HG03064 (cell line): ENCODE data around the gene TNK2.
"Not testable (repeated sequence)": the region's sequence is repeated elsewhere in the genome, so short reads cannot be mapped to it uniquely, and the experiment has no call there.

ENCODE experiments used
- ATAC-seq: cut with Tn5 transposase; IDR thresholded peaks from one replicate; pipeline ENCODE4 v1.9.1; 2021; ENCODE audit warnings: low read depth; ENCODE audit not compliant: unreplicated experiment

The TNK2 gene

DNA sequence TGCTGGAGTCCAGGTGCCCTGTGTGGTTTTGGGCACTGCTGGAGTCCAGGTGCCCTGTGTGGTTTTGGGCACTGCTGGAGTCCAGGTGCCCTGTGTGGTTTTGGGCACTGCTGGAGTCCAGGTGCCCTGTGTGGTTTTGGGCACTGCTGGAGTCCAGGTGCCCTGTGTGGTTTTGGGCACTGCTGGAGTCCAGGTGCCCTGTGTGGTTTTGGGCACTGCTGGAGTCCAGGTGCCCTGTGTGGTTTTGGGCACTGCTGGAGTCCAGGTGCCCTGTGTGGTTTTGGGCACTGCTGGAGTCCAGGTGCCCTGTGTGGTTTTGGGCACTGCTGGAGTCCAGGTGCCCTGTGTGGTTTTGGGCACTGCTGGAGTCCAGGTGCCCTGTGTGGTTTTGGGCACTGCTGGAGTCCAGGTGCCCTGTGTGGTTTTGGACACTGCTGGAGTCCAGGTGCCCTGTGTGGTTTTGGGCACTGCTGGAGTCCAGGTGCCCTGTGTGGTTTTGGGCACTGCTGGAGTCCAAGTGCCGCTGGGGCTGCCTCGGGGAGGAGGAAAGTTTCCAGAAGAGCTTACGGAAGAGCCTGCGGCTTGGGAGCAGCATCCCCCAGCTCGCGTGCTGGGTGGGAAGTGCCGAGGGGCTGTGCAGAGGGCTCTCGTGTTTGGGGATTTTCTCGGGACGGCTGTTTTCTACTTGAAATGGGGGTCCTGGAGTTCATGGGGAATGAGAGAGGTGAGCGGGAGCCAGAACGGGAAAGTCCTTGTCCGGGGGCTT lies 83.7 kb downstream of the TNK2 start:
- ATAC-seq, result not testable (repeated sequence)

DNA sequence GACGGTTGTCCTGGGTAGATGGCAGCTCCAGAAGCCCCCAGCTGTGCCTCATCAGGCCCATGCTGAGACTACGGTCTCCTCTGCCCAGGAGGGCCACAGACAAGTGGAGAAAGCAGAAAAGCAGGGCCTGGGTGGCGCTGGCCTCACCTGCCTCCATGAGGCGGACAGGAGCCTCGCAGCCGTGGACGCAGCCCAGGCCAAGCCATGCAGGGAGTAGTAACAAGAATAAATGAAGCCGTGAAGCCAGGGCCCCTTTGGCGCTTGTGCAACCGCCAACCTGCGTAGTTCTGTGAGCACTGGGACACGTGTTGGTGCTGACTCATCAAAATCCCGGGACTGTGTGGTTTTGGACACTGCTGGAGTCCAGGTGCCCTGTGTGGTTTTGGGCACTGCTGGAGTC lies 84.4 kb downstream of the TNK2 start:
- ATAC-seq, result no peak

DNA sequence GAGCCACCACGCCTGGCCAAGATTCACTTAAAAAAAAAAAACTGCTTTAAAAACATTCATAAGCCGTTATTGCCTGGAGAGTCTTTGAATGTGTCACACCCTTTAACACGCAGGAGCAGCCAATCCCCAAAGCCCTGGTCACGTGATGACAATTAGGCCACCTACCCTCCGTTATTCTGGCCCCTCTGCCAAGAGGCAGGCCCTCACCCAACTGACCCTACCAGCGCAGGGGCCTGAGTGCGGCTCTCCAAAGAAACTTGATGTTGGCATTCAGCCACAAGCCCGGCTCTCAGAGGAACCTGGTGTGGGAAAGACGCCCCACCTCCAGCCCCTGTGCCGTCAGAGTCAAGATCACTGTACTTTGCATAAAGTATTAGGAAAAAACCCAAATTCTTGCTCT lies 85.1 kb downstream of the TNK2 start:
- no peak for ATAC-seq

DNA sequence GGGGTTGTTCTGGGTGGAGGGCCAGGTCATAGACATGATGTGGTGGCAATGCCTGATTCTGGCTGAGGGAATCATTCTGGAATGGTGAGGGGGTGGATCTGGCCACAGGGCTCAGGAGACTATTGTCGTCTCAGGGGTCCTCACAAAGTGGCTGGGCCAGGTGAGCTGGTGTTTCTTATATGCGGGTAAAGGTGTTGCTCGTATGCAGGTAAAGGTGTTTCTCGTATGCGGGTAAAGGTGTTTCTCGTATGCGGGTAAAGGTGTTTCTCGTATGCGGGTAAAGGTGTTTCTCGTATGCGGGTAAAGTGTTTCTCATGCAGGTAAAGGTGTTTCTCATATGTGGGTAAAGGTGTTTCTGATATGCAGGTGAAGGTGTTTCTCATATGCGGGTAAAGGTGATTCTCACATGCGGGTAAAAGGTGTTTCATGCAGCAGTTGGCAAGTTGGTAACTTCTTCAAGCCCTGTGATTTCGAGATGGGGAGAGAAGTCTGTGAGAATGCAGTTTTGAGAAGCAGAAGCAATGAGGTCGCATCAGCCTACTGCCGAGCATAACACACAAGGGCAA lies 86.1 kb downstream of the TNK2 start:
- ATAC-seq, result no peak

DNA sequence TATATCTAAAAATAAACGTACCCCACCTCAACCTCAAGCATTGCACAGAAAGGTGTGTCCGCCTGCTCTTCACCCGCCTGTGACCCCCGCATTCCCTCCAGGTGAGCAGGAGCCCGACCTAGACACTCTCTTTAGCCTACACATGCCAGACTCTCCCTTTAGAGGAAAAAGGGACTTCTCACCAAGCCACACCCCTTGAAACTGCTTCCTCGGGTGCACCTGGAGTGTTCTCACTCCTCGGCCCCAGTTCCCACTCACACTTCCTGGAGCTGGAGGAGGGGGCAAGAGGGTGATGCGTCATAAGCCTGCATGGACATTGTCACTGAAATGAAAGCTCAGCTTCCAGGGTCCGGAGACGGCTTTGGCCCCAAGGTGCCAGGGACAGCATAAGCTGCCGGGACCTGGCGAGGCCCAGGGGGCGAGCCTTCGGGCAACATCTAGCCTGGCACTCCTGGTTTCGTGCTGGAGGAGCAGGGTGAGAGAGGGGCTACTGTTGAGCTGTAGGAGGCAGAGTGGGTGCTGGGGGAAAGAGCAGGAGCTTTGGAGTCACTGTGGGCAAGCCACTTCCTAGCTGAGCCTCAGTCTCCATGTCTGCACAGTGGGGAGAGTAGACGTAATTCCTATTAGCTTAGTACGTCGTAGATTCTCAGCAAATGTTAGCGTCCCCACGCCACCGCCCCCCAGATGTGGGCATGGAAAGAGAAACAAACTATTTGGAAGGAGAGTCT lies 86.8 kb downstream of the TNK2 start:
- no peak for ATAC-seq

DNA sequence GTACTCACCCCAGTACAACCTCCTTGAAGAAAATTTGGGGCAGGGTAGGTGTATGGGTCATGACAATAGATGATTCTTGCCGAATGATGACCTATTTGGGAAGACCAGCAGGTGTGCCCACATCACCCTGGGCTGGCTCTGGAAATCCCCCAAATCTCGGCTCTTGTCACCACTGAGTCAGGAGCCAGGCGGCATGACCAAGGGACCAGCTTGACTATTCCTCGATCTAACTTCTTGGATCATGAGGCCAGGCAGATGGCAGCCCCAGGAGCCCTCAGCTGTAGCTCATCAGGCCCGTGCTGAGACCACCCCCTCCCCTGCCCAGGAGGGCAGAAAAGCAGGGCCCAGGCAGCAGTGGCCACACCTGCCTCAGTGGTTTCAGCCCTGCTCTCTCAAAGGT lies 87.5 kb downstream of the TNK2 start:
- no peak for ATAC-seq

DNA sequence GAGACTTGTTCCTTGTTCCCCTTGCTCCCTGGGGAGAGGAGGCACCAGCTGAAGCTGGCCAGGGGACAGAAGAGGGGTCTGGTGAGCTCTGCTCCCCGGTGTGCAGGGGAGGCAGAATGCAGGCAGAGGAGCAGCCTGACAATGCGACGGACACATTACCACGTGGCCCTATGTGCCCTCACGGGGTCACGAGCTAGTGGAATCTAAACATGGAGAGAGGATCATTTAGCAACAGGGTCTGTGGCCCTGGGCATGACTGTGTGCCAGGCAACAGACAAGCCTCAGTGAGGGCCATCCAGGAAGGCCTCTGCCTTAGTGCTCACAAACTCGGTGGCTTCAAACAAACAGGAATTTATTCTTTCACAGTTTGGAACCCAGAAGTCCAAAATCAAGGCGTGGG lies 88.2 kb downstream of the TNK2 start:
- ATAC-seq, result no peak

DNA sequence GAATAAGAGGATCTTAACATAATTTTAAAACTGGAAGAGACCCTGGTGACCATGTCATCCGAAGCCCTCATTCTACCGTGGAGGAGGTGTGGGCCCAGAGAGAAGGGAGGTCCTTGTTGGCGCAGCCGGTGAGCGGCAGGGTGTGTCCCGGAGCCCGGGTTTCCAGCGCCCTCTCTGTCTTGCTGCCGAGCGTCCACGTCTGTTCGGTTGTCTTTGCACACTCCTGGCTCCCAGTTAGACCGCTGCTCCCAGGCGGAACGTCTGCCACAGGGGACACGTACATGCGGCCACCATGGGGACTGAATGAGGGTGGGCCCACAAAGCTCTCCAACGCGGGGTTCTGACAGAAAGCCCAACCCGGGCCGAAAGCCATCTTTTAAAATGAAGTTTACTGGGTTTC lies 90.0 kb downstream of the TNK2 start:
- ATAC-seq, result no peak

DNA sequence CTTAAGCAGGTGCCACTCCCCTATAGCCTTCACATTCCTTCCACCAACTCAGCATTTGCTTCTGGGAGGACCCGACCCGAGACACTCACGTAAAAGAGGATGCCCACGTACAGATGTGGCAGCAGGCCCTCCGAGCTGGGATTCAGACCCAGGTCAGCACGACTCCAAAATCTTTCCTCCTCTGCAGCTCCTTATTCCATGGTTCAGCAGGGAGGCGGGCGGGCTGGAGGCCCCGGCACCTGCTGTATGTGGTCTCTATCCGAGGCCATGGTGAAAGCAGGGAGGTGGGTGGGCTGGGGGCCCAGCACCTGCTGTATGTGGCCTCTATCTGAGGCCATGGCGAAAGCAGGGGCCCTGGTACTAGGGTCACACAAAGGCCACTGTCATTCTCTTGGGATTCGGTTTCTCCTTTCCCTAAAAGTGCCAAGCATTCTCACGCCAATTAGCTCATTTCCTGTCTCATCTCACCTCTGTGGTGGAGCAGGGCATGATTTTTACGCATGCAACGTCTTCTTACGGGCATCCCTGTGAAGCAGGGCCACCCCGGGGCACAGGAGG lies 90.7 kb downstream of the TNK2 start:
- ATAC-seq, result no peak

DNA sequence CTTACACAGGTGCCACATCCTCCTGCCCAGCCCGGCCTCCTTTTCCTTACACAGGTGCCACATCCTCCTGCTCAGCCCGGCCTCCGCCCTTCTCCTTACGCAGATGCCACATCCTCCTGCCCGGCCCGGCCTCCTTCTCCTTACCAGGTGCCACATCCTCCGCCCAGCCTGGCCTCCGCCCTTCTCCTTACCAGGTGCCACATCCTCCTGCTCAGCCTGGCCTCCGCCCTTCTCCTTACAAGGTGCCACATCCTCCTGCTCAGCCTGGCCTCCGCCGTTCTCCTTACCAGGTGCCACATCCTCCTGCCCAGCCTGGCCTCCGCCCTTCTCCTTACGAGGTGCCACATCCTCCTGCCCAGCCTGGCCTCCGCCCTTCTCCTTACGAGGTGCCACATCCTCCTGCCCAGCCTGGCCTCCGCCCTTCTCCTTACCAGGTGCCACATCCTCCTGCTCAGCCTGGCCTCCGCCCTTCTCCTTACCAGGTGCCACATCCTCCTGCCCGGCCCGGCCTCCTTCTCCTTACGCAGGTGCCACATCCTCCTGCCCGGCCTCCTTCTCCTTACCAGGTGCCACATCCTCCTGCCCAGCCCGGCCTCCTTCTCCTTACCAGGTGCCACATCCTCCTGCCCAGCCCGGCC lies 92.0 kb downstream of the TNK2 start:
- ATAC-seq, result not testable (repeated sequence)

DNA sequence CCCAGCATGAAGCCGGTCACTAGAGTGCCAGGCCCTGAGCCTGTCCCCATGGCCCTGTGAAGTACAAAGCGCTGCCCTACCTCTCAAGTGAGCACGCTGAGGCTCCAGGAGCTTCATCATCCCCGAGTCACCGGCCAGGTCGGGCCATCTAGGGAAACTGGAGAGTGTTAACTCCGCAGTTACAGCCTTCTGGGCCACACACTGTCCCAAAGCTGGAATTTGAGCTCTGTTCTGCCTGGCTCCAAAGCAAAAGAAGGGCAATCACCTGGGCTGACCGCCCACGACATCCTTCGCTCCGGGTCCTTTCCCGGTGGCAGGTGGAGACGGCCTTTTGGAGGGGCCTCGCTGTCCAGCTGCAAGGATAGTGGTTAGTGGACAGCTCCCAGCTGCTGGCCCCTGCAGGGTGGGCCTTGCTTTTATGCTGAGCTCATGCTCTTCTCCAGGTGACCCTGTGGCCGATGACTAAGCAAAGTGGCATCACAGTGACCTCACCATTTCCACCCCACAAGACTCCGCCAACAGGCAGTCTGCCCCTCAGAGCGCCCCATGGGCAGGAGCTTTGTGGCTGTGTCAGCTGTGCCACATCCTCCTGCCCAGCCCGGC lies 93.1 kb downstream of the TNK2 start:
- no peak for ATAC-seq

DNA sequence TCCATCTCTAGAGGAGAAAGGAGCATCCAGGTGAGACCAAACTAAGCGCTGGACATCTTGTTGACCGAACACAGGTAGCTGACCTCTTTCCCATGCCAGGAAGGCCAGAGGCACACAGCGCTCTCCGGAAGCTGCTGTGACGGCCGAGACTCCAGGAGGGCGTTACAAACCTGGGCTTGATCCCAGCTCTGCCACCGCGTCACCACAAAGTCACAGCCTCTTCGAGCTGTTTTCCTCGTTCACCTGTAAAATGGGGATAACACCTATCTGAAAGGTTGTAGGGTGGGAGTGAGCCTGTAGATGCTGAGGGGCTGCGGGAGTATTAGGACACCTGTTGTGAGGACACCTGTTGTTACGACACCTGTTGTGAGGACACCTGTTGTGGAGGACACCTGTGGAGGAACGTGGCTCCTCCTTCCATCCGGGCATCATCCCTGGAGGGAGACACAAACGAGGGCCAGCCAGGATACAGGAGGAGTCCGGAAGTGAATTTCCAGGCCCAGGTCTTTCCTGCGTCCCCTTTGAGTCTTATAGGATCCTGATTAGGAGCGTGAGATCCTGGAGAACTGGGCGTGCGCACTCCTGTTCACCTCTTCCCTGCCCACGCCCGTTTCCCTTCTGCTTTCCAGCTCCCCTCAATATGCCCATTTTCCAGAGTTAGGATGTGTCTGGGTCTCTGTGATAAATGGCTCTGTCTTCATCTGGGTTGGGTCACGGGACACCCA lies 94.3 kb downstream of the TNK2 start:
- ATAC-seq, result no peak
